GM21737 (cell line): Measurements from ENCODE around the gene SCN5A.

Experiments used
- ATAC-seq: cut with Tn5 transposase; IDR thresholded peaks from one replicate; pipeline ENCODE4 v1.9.1; 2021; ENCODE audit warnings: mild to moderate bottlenecking, moderate library complexity; ENCODE audit not compliant: unreplicated experiment

Gene SCN5A

DNA sequence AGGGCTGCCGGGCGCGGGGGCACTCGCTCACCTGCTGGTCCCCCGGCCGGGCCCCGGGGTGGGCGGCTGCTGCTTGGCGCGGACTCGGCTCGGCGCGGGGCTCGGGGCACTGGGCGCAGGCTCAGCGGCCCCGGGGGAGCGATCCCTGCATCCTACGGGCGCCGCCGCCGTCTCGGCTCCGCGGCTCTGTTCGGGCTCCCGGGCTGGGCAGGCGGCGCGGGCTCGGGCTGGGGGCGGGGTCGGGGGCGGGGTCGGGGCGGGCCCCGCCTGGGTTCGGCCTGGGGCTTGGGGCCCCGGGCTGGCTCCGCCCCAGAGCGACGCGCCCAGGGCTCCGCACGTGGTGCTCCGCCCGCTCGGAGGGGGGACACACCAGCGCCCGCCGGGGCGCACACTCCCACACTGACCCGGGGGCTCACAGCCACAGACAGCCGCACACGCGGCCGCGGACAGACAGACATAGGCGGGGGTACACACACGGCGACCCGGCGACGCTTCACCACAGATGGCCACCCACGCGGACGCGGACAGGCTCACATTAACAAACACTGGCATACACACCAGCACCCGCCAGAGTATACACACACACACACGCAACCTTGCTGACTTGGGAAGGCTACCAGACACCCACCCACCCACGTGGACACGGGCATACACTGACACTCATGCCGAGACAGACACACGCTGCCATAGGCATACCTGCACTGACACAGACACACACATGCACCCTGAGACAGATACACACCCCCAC lies at the start of gene SCN5A:
SCN5A (minus strand) TSS at position 188 of the 748 bp plus-strand sequence. CDS start 16,380 bp downstream, outside the sequence.
- no peak for ATAC-seq

DNA sequence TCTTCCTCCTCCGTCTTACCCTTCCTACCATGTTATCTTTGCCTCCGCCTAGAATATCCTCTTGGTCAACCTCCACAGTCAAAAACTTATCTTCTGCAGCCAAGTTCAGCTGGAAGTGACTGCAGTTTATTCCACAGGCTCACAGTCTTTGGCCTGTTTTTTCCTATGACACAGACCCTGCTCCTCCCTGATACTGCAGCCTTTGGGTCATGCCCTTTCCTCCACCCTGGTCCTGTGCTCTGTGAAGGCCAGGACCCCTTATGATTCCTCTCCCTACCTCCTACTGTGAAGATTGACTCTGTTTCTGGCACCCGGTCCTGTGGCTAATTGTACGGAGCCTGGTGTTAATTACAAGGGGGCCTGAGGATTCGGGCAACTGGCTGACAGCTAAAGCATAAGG lies 49.3 kb upstream of the SCN5A start:
- no peak for ATAC-seq

DNA sequence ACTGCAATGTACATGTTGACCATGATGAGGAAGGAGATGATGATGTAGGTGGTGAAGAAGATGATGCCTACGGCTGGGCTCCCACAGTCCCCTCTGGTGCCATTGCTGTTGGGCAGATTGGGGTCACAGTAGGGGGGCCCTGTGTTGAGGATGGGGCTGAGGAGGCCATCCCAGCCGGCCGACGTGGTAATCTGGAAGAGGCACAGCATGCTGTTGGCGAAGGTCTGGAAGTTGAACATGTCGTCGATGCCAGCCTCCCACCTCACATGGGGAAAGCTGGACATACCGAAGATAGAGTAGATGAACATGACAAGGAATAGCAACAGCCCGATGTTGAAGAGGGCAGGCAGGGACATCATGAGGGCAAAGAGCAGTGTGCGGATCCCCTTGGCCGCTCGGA lies 48.6 kb upstream of the SCN5A start:
- ATAC-seq, result no peak

DNA sequence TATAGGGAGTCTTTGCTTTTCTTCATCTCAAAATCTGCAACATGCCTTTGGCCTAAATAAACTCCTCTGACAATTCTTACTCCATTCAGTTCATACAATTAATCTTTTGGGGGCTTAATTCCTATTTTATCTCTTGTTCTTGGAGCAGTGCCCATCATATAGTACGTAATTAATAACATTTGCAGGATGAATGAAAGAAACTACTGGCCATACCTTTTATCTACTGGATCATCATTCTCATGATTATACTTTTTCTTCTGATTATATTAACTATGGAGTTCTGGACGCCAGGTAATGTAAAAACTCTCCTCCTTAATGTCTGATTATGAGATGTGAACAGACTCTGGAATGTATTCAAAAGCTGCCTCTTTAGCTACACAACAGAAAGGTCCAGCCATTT lies 46.5 kb upstream of the SCN5A start:
- ATAC-seq, result no peak

DNA sequence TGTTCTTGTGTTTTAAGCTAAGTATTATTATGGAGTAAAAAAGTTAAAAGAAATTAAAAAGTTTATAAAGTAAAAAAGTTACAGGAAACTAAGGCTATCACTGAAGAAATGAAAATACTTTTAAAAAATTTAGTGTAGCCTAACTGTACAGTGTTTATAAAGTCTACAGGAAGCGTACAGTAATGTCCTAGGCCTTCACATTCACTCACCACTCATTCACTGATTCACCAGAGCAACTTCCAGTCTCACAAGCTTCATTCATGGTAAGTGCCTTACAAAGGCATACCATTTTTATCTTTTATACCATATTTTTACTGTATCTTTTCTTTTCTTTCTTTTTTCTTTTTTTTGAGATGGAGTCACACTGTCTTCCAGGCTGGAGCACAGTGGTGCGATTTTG lies 40.7 kb upstream of the SCN5A start:
- ATAC-seq, result no peak

DNA sequence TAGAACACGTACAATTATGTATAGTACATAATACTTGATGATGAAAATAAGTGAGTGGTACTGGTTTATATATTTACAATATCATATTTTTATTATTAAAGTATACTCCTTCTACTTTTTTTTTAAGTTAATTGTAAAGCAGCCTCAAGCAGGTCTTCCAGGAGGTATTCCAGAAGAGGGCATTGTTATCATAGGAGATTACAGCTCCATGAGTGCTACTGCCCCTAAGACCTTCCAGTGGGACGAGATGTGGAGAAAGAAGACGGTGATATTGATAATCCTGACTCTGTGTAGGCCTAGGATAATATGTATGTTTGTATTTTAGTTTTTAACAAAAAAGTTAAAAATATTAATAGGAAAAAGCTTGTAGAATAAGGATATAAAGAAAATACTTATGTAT lies 40.3 kb upstream of the SCN5A start:
- ATAC-seq, result no peak

DNA sequence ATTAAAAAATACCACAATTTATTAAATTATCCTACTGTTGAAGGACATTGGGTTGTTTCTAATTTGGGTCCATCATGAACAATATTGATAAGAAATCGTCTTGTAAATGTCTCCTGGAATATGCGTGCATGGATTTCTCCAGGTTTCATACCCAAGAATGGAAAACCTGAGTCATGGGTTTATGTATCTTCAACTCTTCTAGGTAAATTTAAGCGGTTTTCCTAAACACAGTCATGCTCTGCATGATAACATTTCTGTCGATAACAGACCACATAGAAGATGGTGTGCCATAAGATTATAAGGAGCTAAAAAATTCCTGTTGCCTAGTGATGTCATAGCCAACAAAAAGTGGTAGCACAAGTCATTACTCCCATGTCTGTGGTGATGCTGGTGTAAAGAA lies 39.9 kb upstream of the SCN5A start:
- no peak for ATAC-seq

DNA sequence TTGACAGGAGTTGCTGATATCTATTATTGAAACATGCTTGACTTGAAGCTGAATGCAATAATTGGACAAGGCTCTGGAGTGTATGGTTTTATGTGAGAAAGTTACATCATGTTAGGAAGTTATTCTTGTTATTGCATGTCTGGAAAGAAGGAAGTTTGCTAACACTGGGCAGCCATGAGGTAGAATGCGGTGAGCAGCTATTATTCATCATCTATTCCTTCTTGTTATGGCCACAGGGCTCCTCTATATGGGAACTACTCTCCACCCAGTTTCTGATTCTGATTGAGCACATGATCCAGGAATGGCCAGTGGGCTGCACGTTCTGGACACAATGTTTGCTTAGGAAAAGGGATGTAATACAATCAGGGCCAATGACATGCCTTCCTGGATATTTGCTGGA lies 37.8 kb upstream of the SCN5A start:
- no peak for ATAC-seq

DNA sequence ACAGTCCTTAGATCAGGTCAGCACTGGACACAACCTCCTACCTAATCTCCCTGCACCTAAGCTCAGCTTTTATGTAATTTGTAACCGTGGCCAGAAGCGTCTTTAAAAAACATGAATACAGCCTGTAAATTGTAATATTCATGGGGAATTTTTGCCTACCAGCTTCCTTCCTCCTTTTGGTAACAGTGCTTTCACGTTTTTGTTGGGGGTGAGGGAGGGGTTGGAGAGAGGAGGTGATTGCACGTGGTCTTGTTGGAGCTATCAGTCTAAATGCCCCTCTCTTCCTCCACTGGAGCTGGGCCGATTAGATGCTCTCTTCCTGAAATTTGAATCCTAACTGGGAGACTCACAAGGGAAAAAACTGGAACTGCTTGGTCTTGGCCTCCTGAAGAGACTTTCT lies 35.1 kb upstream of the SCN5A start:
- no peak for ATAC-seq

DNA sequence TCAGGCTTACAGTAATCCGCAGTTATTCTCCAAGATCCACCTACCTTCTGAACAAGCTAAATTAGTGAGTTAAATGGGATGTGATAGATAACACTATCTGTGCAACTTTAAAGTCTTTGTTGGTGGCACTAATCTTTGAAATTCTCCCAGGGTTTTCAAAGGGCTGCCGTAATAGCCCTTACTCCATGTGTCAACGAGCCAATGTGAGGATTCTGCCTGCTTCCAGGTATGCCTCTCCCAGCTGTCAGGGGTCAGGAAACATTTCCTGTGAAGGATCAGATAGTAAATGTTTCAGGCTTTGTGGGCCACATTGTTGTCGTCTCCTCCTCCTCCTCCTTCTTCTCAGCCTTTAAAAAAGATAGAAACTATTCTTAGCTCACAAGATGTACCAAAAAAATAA lies 20.2 kb upstream of the SCN5A start:
- ATAC-seq, result no peak

DNA sequence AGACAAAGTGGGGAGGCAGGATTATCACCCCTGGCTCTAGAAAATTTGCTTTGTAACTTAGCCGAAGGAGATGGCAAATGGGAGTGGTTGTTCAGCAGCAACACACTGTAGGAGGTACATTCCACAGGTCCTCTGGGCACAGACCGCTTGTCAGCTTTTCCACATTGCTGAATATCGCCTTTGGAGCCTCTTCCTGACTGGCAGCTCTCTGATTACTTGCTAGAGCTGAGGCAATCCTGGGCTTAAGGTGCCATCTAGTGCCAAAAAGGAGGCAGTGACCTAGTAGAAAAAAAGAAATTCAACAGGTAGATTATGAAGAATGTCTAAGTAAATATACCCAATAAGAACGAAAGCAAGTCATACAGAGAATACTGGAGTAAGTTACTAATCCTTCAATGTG lies 13.1 kb upstream of the SCN5A start:
- ATAC-seq, result no peak

DNA sequence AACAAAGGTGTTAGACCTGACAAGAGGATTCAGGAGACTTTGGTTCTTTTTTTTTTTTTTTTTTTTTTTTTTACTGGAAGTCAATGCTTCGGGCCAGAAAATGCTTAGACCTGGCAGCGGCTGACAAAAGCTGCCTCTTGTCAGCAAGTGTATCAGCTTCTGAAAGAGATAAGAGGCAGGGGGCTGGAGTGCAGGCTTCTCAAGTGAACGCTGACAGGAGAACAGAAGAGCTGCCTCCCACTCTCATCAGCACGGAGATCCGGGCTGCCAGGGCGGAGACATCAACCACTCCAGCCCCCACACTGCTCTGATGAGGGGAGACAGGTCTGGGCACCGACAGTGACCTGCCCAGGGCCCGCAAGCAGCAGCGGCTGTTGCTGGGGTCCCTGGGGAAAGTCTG lies 9.4 kb upstream of the SCN5A start:
- ATAC-seq, result no peak

DNA sequence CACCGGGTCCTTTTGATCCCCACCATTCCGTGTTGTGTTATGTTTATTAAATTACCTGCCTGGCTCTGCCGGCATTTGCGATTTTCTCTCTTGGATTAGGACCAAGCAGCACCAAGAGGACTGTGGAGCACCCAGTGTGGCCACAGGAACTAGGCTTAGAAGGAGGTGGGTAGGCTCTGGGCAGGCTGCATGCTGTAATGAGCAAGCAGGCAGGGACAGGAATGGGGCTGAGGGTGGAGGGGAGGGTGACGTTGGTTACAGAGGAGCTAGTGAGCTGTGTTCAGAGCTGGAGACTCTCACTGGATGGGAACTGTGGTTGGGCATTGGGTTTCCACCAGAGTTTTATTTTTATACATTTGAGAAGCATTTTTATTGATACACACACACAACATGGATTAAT lies 7.9 kb upstream of the SCN5A start:
- no peak for ATAC-seq

DNA sequence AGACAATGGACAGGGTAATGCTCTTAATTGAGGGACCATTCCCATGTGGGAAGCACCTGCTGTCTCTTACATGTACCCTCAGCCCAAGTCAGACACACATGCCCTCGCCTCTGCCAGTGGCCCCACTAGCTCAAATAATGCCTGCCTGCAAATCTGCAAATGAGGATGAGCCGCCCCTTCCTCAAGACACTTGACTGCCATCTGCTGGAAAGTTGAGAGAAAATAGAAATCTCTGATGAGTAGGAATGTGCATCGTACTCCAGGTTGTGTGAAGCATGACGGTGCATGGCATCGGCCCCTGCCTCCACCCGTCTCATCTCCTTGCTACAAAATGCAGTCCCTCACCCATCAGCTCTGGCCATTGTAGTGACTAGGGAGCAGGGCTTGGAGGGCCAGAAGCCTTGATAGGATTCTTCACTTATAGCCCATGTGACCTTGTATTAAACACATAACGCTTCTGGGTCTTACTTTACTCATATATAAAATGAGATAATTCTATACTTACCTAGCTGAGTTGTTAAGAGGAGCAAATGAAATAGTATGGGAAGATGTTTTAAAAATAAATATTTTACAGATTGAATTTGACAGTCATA lies 6.3 kb upstream of the SCN5A start:
- no peak for ATAC-seq

DNA sequence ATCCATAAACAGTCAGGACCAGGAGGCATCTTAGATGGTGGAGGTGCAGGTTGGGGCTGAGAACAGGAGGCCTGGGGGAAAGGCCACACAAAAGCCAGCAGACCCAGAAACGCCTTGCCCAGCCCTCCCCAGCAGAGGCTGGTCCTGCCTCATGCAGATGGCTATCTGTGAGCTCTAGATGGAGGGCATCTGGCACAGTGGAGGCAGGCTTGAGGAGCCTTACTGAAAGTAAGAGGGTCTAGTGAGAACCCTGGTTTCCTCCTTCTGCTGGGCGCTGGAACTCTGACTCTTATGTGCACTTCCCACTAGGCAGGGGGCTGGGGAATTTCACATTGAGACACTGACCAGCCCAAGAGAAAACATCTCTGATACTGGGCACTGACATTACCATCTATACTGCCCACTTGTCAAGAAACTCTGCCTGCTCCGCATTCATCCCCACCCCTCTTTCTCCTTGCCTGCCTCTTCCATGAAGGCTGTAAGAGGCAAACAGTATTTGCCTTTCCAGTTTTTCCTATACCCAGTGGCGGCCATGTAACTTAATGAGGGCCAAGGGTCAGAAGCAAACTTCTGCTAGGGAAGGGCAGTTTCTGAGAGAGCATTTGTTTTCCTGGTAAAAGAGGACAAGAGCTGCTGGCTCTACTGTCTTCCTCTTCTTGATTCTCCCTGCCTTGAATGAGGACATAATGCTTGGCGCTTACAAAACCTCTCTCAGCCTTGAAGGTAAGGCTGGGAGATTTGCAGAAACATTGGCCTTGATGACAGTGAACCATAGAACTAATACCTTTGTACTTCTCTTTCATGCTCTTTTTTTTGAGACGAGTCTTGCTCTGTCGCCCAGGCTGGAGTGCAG lies 4.4 kb upstream of the SCN5A start:
- no peak for ATAC-seq

DNA sequence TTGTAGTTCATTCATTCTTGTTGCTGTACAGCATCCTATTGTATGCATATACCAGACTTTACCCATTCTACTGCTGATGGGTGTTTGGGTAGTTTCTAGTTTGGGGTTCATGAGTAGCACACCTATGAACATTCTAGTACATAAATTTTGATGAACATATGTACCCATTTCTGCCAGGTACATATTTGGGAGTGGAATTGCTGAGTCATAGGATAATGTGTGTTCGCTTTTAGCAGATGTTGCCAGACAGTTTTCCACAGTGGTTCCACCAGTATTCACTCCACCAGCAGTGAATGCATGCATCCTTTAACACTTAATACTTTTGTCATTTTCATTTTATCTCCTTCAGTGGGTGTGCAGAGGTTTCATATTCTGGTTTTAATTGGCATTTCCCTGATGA lies 3.4 kb upstream of the SCN5A start:
- no peak for ATAC-seq

DNA sequence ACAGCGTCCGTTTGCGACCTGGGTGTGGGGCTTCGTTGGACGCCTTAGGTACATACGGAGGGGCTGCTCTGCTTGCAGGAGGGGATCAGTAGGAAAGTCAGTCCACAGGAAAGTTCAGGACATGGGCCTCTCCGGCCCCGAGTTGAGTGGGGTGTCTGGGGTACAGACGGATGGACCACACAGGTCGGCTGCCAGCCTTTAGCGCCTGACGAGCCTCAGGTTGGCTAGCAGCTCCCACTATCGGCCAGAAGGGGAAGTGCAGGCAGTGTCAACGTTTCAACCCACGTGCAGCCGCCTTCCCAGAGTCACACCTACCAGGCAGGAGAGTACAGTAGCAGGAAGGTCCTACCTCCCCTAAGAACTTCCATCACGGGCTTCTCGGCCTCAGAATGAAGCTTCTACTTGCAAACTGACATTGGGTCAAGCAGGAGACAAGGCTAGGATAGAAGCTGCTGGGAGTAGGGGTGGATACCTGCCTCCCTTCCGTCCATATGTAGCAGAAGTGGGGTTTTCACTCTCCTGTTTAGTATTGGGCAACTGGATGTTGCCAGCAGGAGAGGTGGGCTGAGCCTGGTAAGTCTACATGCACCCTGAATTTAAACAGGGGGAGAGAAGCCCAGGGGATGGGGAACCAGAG lies 1.8 kb upstream of the SCN5A start:
- no peak for ATAC-seq

DNA sequence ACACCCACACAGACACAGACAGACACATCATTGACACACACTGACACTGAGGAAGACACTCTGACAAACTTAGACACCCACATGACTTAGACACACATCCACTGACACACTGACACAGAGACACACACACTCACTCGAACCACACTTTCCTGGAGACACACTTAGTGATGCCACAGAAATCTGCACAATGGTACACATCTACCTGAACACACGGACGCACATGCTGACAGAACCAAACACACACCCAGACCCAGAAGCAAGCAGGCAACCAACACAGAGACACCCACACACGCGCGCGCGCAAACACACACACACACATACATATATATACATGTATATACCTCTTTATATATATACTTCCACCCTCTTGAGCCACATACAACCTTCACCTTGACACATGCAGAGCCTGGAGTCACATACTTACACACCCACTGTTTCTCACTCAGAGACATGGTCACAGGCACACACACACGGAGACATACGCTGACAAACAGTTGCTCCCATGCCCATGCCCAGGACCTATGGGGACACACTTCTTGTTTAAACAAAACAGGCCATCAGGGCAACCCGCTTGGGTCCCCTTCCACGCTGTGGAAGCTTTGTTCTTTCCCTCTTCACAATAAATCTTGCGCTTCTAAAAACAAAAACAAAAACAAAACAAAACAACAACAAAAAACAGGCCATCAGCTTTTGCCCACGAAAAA lies 913 bp upstream of the SCN5A start:
- ATAC-seq, result no peak

DNA sequence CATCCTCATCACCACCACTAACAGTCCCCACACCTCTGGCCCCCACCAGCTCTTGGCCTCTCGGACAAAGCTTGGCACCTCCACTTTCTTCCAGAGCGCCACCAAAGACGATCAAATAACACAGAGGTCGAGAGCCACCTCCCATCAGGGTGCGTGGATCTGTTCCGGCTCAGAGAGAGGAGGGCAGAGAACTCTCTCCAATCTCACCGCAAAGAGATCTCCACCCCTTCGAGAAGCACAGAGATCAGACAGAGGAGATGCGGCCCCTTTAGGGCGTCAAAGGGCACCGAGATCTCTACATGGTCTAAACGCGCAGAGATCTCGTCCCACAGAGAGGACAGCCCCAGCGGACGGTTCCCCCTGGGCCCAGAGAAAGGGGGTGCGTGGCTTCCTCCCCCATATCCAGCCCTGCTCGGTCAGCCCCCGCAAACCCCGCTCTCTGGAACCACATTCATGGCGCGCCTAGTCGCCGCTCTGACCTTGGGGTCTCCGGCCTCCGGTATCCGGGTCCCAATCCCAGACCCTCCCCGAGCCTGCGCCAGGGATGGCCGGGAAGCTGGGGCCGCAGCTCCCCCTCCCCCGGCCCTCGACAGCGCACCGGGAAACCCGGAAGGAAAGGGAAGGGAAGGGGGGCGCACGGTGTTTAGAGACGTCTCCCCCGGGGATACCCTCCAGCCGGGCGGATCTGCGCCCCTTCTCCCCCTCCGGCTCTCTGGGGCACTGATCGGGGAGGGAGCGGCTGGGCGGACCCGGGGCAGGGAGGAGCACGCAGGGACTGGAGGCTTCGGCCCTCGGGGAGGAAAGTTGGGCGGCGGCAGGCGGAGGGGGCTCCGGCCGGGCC lies 608 bp downstream of the SCN5A start:
- ATAC-seq, result no peak
